Iris pigment epithelial cell (primary cell): ENCODE measurements around the gene PDE2A.

Experiments used
- DNase-seq: peaks from one replicate; pipeline ENCODE4 v3.0.0-alpha.2; 2011; ENCODE audit warnings: low read depth

PDE2A gene

GRCh38 chr11:72655896-72656464, 18.2 kb downstream of the PDE2A start:
- no peak for DNase-seq

GRCh38 chr11:72655014-72655413, 19.2 kb downstream of the PDE2A start:
- no peak for DNase-seq

- no peak for DNase-seq
Observed at GRCh38 chr11:72653649-72654048, 20.6 kb downstream of the PDE2A start.

- no peak for DNase-seq
Observed at GRCh38 chr11:72652873-72653630, 21.2 kb downstream of the PDE2A start.

- no peak for DNase-seq
Observed at GRCh38 chr11:72652133-72652532, 22.1 kb downstream of the PDE2A start.

GRCh38 chr11:72649215-72649976, 24.8 kb downstream of the PDE2A start:
- no peak for DNase-seq

GRCh38 chr11:72648384-72649136, 25.7 kb downstream of the PDE2A start:
- no peak for DNase-seq

- DNase-seq, result no peak
Observed at GRCh38 chr11:72647882-72648281, 26.3 kb downstream of the PDE2A start.

GRCh38 chr11:72646472-72646871, 27.8 kb downstream of the PDE2A start:
- DNase-seq, result no peak

- no peak for DNase-seq
Observed at GRCh38 chr11:72646024-72646423, 28.2 kb downstream of the PDE2A start.

- peak; percentile 21 for DNase-seq
Observed at GRCh38 chr11:72643547-72643946, 30.7 kb downstream of the PDE2A start.

GRCh38 chr11:72642884-72643522, 31.2 kb downstream of the PDE2A start:
- DNase-seq, result peak; percentile 37

- DNase-seq, result no peak
Observed at GRCh38 chr11:72642043-72642883, 32.0 kb downstream of the PDE2A start.

- no peak for DNase-seq
Observed at GRCh38 chr11:72641522-72642042, 32.6 kb downstream of the PDE2A start.

GRCh38 chr11:72639502-72640375, 34.5 kb downstream of the PDE2A start:
- no peak for DNase-seq

GRCh38 chr11:72637926-72638325, 36.3 kb downstream of the PDE2A start:
- no peak for DNase-seq

- DNase-seq, result no peak
Observed at GRCh38 chr11:72637198-72637597, 37.0 kb downstream of the PDE2A start.

- no peak for DNase-seq
Observed at GRCh38 chr11:72636376-72636775, 37.8 kb downstream of the PDE2A start.

GRCh38 chr11:72635933-72636332, 38.3 kb downstream of the PDE2A start:
- DNase-seq, result no peak
